HepG2 (cell line): ENCODE measurements around the gene CTNNAL1. TPM values are rescaled to one million over a fixed set of nuclear protein-coding genes. Genes with fewer than 3 reads are reported as not detected.

Experiments
- CENPX ChIP-seq: sonication (generic); formaldehyde crosslinking; IDR thresholded peaks from 2 replicates; pipeline ENCODE4 v1.9.0; 2021; ENCODE audit warnings: mild to moderate bottlenecking, missing genetic modification reagents, moderate library complexity
- DMAP1 ChIP-seq: IDR thresholded peaks from 2 replicates; pipeline ENCODE4 v1.6.1; 2016
- EP300 ChIP-seq, 3 experiments: sonication (generic) in 1 of 3; formaldehyde crosslinking in 1 of 3; IDR thresholded peaks; 2 replicates each; pipeline versions ENCODE4 v1.5.1 to v1.6.1; 2011 to 2020; ENCODE audit warnings: low read depth in 2 of 3, low read length in 2 of 3, borderline replicate concordance in 1 of 3, improper control_type of control experiment in 1 of 3, mild to moderate bottlenecking in 1 of 3, missing genetic modification reagents in 1 of 3, moderate library complexity in 1 of 3
- FOSL2 ChIP-seq: sonication (generic); formaldehyde crosslinking; IDR thresholded peaks from 2 replicates; pipeline ENCODE4 v1.4.0; 2020; ENCODE audit warnings: missing genetic modification reagents
- FOXP4 ChIP-seq: sonication (generic); formaldehyde crosslinking; IDR thresholded peaks from 2 replicates; pipeline ENCODE4 v1.4.0; 2020; ENCODE audit warnings: missing genetic modification reagents
- GABPA ChIP-seq, 2 experiments: IDR thresholded peaks; 2 replicates each; pipeline ENCODE4 v1.6.1; 2011 to 2016; ENCODE audit warnings: low read depth in 2 of 2, low read length in 1 of 2, missing biosample characterization in 1 of 2, missing genetic modification characterization in 1 of 2
- HBP1 ChIP-seq: IDR thresholded peaks from 2 replicates; pipeline ENCODE4 v1.6.1; 2016; ENCODE audit warnings: low read depth, control low read depth
- HNF4A ChIP-seq: sonication (generic); formaldehyde crosslinking; IDR thresholded peaks from 2 replicates; pipeline ENCODE4 v1.4.0; 2020; ENCODE audit warnings: missing genetic modification reagents
- HOXA5 ChIP-seq: sonication (generic); formaldehyde crosslinking; IDR thresholded peaks from 2 replicates; pipeline ENCODE4 v1.4.0; 2020; ENCODE audit warnings: missing genetic modification reagents
- IKZF1 ChIP-seq: fragments of 450-650 bp; IDR thresholded peaks from 2 replicates; pipeline ENCODE4 v1.7.1; 2016
- MYC ChIP-seq: sonication (generic); formaldehyde crosslinking; IDR thresholded peaks from 2 replicates; pipeline ENCODE4 v1.9.0; 2021; ENCODE audit warnings: missing genetic modification reagents, borderline replicate concordance
- NFKBIZ ChIP-seq: IDR thresholded peaks from 2 replicates; pipeline ENCODE4 v1.6.1; 2018; ENCODE audit warnings: missing genetic modification reagents, missing compliant biosample characterization
- RFXANK ChIP-seq: IDR thresholded peaks from 2 replicates; pipeline ENCODE4 v1.6.1; 2016
- SKI ChIP-seq: fragments of 450-650 bp; IDR thresholded peaks from one replicate; pipeline ENCODE4 v1.6.1; 2018; ENCODE audit warnings: mild to moderate bottlenecking; ENCODE audit not compliant: partially characterized antibody
- TARDBP ChIP-seq: sonication (generic); formaldehyde crosslinking; IDR thresholded peaks from 2 replicates; pipeline ENCODE4 v1.8.0; 2022; ENCODE audit warnings: mild to moderate bottlenecking, missing genetic modification reagents
- U2AF2 ChIP-seq: fragments of 200-400 bp; formaldehyde crosslinking; IDR thresholded peaks from 2 replicates; pipeline ENCODE4 v1.6.1; 2017; ENCODE audit warnings: low read depth, mild to moderate bottlenecking, low read length
- ZBTB14 ChIP-seq: sonication (generic); formaldehyde crosslinking; IDR thresholded peaks from 2 replicates; pipeline ENCODE4 v1.4.0; 2020; ENCODE audit warnings: missing genetic modification reagents
- ZFP90 ChIP-seq: sonication (generic); formaldehyde crosslinking; IDR thresholded peaks from 2 replicates; pipeline ENCODE4 v1.8.0; 2022; ENCODE audit warnings: missing genetic modification reagents, mild to moderate bottlenecking, inconsistent platforms, borderline replicate concordance
- ZNF232 ChIP-seq: sonication (generic); formaldehyde crosslinking; IDR thresholded peaks from 2 replicates; pipeline ENCODE4 v1.4.0; 2020; ENCODE audit warnings: missing genetic modification reagents, borderline replicate concordance
- ZNF510 ChIP-seq: sonication (generic); formaldehyde crosslinking; IDR thresholded peaks from 2 replicates; pipeline ENCODE4 v1.4.0; 2020; ENCODE audit warnings: low read depth, mild to moderate bottlenecking, missing genetic modification reagents
- ZNF720 ChIP-seq: sonication (generic); formaldehyde crosslinking; IDR thresholded peaks from 2 replicates; pipeline ENCODE4 v1.4.0; 2020; ENCODE audit warnings: missing genetic modification reagents
- ZNF766 ChIP-seq: sonication (generic); formaldehyde crosslinking; IDR thresholded peaks from 2 replicates; pipeline ENCODE4 v1.5.0; 2020; ENCODE audit warnings: missing genetic modification reagents, borderline replicate concordance
- ZNF775 ChIP-seq: sonication (generic); formaldehyde crosslinking; IDR thresholded peaks from 2 replicates; pipeline ENCODE4 v1.4.0; 2020; ENCODE audit warnings: missing genetic modification reagents, mild to moderate bottlenecking, moderate library complexity, borderline replicate concordance
- polyA plus RNA-seq, 8 experiments: library from polyadenylated mRNA; depleted of rRNA in 3 of 8; stranded (reverse) in 7 of 8; unstranded in 1 of 8; fragments of >200 nt; fragmentation: Illumina TruSeq in 4 of 8; extraction: Trizol in 4 of 8; gene quantifications; 2 replicates each; pipeline versions ENCODE4 v1.2.1 to v1.2.3, GENCODE V29; 2011 to 2016; ENCODE audit warnings: low read depth in 4 of 8, missing spikeins in 1 of 8, mixed read lengths in 1 of 8; ENCODE audit not compliant: insufficient read depth in 1 of 8
- total RNA-seq, 5 experiments: library from RNA; depleted of rRNA; stranded (reverse); fragments of >200 nt; fragmentation: Illumina TruSeq; extraction: Trizol; gene quantifications; 2 replicates each; pipeline ENCODE4 v1.2.3, GENCODE V29; 2016; ENCODE audit warnings: low read depth in 1 of 5
- TF ChIP-seq, protein P1 (sequence below): sonication (generic); formaldehyde crosslinking; IDR thresholded peaks from 2 replicates; pipeline ENCODE4 v1.4.0; 2020; ENCODE audit warnings: missing genetic modification reagents, borderline replicate concordance

The CTNNAL1 gene
- total and polyA plus RNA-seq, 2 of the 13 experiments (the other 11 are each of a cell fraction or from before 2014, with no cell fraction given): 32.0 to 162 TPM

DNA sequence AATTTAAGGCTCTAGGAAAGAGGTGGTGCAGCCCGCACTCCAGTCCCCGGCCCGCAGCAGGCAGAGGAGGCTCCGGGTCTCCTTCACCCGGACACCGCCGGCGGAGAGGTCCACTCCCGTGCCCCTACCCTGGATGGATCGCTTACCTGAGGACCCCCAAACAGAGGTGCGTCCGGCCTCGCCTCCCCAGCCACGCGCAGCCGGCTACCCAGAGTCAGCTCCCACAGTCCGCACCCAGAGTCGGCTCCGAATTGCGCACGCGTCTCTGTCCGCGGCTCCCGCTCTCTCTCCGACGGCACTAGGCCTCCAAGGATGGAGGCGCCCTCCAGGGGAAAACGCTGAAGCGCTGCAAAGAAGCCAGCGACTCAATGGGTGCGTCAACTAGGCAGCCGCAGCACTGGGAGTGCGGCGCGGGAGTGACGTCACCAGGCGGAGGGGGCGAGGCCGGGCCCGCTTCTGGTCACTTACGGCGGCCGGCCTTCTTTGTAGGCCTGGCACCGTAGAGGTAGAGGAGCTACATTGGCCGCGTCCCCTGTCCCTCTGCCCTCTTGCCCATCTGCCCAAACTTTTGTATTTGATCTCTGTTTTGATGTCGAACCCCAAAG lies 79.5 kb downstream of the CTNNAL1 start, which contains the start of gene ELP1 (continued):
- TF ChIP-seq TARDBP (CRISPR knock-in tag): 0 out of 2 replicates have a peak, but pooled peaks have one; percentile 22
- TF ChIP-seq ZNF766 (CRISPR knock-in tag): peak; percentile 52; the same call in 1 of the 2 replicates
- 0 out of 2 replicates have a peak, but pooled peaks have one; percentile 59 for TF ChIP-seq ZNF510 (CRISPR knock-in tag)
- peak; percentile 79 for TF ChIP-seq FOSL2 (CRISPR knock-in tag)
- peak; percentile 75; the same call in 1 of the 2 replicates for TF ChIP-seq ZNF232
- peak; percentile 44 for TF ChIP-seq HNF4A (CRISPR knock-in tag)
- TF ChIP-seq, protein P1, sequence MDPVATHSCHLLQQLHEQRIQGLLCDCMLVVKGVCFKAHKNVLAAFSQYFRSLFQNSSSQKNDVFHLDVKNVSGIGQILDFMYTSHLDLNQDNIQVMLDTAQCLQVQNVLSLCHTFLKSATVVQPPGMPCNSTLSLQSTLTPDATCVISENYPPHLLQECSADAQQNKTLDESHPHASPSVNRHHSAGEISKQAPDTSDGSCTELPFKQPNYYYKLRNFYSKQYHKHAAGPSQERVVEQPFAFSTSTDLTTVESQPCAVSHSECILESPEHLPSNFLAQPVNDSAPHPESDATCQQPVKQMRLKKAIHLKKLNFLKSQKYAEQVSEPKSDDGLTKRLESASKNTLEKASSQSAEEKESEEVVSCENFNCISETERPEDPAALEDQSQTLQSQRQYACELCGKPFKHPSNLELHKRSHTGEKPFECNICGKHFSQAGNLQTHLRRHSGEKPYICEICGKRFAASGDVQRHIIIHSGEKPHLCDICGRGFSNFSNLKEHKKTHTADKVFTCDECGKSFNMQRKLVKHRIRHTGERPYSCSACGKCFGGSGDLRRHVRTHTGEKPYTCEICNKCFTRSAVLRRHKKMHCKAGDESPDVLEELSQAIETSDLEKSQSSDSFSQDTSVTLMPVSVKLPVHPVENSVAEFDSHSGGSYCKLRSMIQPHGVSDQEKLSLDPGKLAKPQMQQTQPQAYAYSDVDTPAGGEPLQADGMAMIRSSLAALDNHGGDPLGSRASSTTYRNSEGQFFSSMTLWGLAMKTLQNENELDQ: no peak
- TF ChIP-seq CENPX (CRISPR knock-in tag): no peak
- peak; percentile 62 for TF ChIP-seq FOXP4 (CRISPR knock-in tag)
- TF ChIP-seq MYC (CRISPR knock-in tag): peak; percentile 89
- peak; percentile 21 for TF ChIP-seq SKI
- no peak for TF ChIP-seq ZNF775 (CRISPR knock-in tag)
- no peak for TF ChIP-seq RFXANK (CRISPR knock-in tag)
- 0 out of 2 replicates have a peak, but pooled peaks have one; percentile 30 for TF ChIP-seq NFKBIZ (CRISPR knock-in tag)
- TF ChIP-seq EP300 (IDR thresholded peaks at IDR 0.05; ENCODE audit: low read depth in 2 of 2, low read length in 2 of 2): no peak
- 0 out of 2 replicates have a peak, but pooled peaks have one; percentile 21 for TF ChIP-seq EP300 (CRISPR knock-in tag; IDR thresholded peaks at IDR 0.05; ENCODE audit: borderline replicate concordance)
- TF ChIP-seq ZNF720: no peak
- peak; percentile 75; the same call in 1 of the 2 replicates for TF ChIP-seq ZFP90 (CRISPR knock-in tag)
- TF ChIP-seq GABPA (IDR thresholded peaks at IDR 0.05; ENCODE audit: low read depth, low read length): no peak
- peak; percentile 79; the same call in 1 of the 2 replicates for TF ChIP-seq GABPA (CRISPR knock-in tag; IDR thresholded peaks at IDR 0.05; ENCODE audit: low read depth)
- TF ChIP-seq DMAP1 (CRISPR knock-in tag): peak; percentile 86; the same call in 1 of the 2 replicates
- no peak for TF ChIP-seq ZBTB14 (CRISPR knock-in tag)
- peak; percentile 16; the same call in 1 of the 2 replicates for TF ChIP-seq HBP1 (CRISPR knock-in tag)
- TF ChIP-seq U2AF2: no peak
- peak; percentile 61 for TF ChIP-seq HOXA5 (CRISPR knock-in tag)
- no peak for TF ChIP-seq IKZF1
